Right lung (tissue), 5 donors: ENCODE results near the gene SIRT6. TPM values are rescaled to one million over a fixed set of nuclear protein-coding genes. Genes with fewer than 3 reads are reported as not detected.
"Not testable (repeated sequence)": the region's sequence is repeated elsewhere in the genome, so short reads cannot be mapped to it uniquely, and the experiment has no call there.

Experiments
- DNase-seq, 2 donors: peaks; one replicate each; pipeline ENCODE4 v3.0.0-alpha.2; 2013
- polyA plus RNA-seq, 5 donors: library from polyadenylated mRNA; unstranded; fragments of 120-200 nt; gene quantifications; one replicate each; pipeline versions ENCODE4 v1.2.1 to v1.2.3, GENCODE V29; 2013; ENCODE audit warnings: inconsistent platforms in 1 of 5, low replicate concordance in 1 of 5; ENCODE audit not compliant: insufficient read length in 5 of 5, insufficient read depth in 1 of 5

SIRT6 gene
- polyA plus RNA-seq, 5 donors = 15.5 to 29.9 (median 18.3) TPM

- DNase-seq = no peak
Measured at GRCh38 chr19:4200940-4201542, 18.7 kb upstream of the SIRT6 start.

- no peak for DNase-seq
Measured at GRCh38 chr19:4199699-4200293, 17.4 kb upstream of the SIRT6 start.

- no peak for DNase-seq
Measured at GRCh38 chr19:4198467-4199126, 16.2 kb upstream of the SIRT6 start.

DNA sequence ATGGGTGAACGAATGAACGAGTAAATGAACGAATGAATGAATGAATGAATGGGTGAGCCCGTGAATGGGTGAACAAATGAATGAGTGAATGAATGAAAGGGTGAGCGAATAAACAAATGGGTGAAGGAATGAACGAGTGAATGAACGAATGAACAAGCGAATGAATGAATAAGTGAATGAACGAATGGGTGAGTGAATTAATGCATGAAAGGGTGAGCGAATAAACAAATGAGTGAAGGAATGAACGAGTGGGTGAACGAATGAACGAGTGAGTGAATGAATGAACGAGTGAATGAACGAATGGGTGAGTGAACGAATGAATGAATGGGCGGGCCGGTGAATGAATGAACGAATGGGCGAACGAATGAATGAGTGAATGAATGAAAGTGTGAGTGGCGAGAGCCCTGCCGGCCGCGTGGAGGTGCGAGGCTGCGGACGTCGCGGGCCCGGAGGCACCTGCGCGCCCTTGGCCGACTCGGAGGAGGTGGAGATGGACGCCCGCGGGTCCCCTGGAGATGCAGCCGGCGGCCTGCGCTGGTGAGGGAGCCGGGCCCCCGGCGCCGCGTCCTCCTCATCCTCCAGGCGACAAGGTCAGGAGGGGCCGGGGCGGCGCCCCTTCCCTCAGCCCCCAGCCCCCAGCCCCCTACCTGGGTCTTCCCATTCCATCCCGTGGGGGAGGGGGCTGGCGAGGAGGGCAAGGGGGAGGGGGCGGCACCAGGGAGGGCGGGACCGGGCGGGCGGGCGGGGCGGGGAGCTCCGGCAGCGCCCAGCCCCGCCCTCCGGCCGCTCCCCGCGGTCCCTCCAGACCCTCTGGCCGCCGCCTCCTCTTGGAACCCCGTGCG lies 15.5 kb upstream of the SIRT6 start:
- DNase-seq = no peak

DNA sequence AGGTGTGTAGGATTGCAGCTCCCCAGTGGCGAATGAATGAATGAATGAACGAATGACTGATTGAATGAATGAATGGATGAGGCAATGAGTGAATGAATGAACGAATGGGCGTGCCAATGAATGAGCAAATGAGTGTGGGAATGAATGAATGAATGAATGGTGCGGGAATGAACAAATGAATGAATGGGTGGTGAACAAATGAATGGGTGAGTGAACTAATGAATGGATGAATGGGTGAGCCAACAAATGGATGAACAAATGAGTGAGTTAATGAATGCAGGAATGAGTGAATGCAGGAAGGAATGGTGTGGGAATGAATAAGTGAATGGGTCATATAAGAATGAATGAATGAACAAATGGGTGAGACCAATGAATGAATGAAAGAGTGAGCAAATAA lies 14.9 kb upstream of the SIRT6 start:
- no peak for DNase-seq

GRCh38 chr19:4196587-4197148 lies 14.3 kb upstream of the SIRT6 start:
- DNase-seq = no peak

DNA sequence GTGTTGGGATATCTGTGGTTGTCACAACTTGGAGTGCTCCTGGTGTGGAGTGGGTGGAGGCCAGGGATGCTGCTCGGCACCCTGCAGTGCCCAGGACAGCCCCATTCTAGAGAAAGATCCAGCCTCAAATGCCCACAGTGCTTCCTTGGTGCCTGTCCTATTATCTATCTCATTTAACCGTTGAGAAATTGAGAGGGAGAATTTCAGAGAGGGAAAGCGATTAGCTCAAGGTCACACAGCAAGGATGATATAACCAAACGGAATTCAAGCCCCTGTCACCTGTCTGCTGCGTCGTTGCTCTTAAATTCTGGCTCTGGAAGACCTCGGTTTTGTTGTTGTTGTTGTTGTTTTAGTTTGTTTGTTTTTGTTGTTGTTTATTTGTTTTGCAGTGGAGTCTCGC lies 13.6 kb upstream of the SIRT6 start:
- DNase-seq = no peak

DNA sequence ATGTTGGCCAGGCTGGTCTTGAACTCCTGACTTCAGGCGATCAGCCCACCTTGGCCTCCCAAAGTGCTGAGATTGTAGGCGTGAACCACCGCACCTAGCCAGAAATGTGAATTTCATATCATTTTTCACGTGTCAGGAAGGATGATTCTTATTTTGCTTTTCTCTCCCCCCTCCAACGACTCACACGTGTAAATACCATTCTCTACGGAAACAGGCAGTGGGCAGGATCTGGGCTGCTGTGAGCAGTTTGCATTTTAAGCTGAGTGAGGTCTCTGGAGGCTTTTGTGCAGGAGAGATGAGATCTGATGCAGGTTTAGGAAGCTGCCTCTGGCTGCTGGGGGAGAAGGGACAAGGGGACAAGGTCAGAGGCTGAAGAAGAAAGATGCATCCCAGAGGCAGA lies 12.0 kb upstream of the SIRT6 start:
- DNase-seq = no peak

- not testable (repeated sequence) for DNase-seq
Measured at GRCh38 chr19:4192537-4192936, 10.2 kb upstream of the SIRT6 start.

DNA sequence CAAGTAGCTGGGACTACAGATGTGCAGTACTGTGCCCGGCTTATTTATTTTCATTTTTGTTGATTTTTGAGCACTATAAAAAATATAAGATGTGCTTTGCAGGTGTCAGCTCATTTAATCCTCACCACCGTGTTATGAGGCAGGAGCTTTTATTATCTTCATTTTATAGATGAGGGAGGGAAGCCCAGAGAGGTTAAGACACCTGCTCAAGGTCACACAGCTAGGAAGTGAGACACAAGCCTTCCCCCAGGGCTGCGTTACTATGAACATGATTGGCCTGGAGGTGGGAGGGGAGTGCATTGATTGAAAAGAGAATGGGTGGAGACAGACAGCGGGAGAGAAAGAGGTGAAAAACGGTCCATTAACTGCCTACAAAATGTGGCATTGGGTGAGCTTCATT lies 7.3 kb upstream of the SIRT6 start:
- no peak for DNase-seq

DNA sequence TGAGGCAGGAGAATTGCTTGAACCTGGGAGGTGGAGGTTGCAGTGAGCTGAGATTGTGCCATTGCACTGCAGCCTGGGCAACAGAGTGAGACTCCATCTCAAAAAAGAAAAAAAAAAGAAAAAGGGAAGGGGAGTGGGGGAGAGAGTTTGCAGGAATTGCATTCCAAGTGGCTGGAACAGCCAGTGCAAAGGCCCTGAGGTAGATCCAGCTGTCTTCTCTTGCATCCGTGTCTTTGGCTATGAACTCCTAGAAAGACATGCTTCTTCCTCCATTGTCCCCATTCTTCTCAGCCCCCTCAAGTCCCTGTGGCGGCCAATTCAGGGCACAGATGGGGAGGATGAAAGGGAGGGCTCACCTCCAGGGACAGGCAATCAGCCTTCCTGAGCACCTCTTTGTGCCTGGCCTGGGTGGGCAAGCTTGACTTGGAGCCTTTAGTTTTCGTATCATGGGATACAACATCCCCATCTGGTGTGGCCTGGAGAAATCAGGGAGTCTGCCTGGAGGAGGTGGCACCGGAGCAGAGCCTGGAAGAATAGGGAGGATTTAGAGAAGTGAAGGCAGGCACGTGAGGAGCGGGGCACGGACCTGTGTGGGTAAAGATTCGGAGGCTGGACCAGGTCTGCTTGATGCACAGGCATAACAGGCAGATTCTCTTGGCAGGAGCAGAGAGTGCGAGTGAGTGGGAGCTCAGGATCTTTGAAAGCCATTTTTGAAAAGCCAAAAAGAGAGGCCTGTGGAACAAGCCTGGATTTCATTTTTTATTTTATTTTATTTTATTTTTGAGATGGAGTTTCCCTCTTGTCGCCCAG lies 5.2 kb upstream of the SIRT6 start:
- no peak for DNase-seq

DNA sequence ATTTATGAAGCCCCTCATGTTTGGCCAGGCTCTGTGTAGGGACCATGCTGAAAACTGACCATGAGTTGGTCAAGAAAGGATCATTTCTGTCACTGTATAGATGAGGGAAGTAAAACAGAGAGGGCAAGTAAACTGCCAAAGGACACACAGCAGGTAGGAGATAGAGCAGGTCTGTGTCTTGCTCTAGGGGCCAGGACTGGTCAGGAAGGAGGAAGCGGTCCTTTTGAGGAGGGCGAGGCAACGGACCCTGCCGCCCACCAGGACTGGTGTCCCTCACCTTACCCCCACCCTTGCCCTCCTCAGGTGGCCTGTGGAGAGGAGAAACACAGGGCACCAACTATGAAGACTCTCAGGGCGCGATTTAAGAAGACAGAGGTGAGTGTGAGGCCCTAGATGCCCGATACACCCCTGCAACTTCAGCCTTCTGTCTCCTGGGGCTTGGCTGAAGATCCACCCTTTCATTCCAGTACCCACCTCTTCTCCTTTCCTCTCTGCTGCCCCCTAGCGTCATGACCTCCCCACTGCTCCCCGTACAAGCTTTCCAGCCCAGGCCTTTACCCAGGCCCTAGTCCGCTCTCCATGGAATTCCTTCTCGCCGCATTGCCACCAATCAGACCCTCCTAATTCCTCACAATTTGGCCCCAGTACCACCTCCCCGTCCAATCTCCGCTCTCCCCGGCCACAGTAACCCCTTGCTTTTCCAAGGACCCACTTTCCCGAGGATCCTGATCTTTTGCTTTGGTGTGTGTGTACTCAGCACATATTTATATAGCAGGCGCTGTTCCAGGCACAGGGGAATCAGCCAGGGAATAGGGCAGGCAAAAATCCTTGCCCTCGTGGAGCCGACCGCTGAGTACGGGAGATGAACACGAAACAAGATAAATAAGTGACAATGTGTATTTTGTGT lies 4.0 kb upstream of the SIRT6 start:
- DNase-seq = no peak

DNA sequence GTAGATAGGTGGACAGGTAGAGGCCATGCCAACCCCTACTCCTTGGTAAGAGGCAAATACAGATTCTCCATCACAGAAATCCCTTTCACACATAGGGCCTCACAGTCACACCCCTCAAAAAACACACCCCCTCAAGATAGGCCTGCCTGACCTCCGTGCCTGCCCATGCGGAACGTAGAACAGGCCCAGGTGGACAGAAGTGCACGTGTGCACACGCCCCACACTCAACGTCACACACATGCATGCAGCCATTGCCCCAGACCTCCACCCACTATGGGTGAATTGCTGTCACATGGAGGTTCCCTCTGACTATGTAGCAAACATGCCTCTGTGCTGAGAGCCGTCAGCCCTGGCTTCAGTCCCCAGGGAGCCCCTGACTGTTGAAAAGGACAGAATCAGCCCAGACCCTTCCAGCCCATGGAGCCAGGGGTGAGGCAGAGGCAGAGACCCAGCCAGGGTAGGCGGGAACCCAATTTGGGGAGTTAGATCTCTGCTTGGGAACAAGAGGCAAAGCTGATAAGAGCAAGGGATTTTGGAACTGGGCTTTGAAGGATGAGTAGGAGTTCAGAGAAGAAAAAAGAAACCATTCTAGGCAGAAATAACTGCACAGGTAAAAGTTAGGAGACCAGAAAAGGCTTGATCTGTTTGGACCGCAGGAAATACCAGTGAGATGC lies 3.2 kb upstream of the SIRT6 start:
- DNase-seq = no peak

DNA sequence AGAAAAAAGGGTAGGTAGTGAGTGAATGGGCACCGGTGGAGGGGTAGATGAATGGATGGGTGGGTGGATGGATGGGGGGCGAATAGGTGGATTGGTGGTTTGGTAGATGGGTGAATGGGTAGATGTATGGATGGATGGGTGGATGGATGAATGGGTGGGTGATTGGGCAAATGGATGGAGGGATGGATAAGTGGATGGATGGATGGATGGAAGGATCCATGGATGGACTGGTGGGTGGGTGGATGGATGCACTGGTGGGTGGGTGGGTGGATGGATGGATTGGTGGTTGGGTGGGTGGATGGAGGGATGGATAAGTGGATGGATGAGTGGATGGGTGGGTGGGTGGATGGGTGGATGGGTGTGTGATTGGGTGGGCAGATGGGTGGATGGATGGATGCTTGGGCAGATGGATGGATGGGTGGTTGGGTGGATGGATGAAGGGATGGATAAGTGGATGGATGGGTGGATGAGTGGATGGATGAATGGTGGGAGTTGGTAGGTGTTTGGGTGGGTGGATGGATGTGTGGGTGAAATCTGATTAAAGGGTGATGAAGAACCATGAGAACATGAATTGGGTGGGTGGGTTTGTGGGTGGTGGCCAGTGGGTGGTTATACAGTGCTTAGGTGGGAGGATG lies 2.5 kb upstream of the SIRT6 start:
- no peak for DNase-seq

- no peak for DNase-seq
Measured at GRCh38 chr19:4183967-4184717, 1.8 kb upstream of the SIRT6 start.

DNA sequence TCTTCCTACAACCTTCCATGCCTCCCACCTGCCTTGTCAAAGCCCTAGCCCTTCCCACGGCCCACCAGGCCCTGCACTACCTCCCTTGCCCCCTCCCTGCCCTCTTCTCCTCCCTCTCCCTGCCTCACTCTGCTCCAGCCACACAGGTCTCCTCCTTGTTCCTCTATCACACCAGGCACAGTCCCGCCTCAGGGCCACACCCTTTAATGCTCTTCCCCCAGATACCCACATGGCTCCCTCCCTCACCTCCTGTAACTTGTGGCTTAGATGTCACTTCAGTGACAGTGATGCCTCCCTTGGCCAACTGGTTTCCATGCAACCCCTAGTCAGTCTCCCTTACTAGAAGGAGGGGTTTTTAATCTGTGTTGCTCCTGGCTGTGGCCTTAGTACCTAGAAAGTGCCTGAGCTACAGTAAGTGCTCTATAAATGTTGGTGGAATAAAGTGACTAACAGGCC lies 1.3 kb downstream of the SIRT6 start:
- no peak for DNase-seq

- no peak for DNase-seq
Measured at GRCh38 chr19:4178990-4179389, 3.4 kb downstream of the SIRT6 start.

DNA sequence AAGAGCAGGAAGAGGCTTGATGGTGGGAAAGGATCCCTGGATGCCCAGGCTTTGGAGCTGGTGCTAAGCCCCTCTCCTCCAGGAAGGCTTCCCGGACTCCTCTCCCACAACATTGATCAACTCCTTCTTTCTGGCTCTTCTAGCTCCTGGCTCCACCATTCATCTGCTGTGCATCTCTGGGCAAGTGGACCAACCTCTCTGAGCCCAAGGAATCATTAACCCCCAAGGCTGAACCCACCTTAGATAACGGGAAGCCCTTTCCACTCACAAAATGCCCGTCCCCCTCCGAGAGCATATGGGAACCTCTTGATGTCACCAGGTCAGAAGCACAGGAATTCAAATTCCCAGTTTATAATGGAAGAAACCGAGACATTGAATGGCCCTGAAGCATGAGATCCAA lies 5.2 kb downstream of the SIRT6 start:
- DNase-seq = no peak

- DNase-seq = no peak
Measured at GRCh38 chr19:4175669-4175931, 6.8 kb downstream of the SIRT6 start.
